Measurements from ENCODE around the gene OFD1. TPM values are rescaled to one million over a fixed set of nuclear protein-coding genes. Genes with fewer than 3 reads are reported as not detected.

The OFD1 gene
- total and polyA plus RNA-seq, 4 experiments from 2014 or later, result 22.0 to 135 (median 86.9) TPM

GRCh38 chrX:13764765-13765164 lies 30.2 kb downstream of the OFD1 start:
- CTCF ChIA-PET (ENCODE audit: partially characterized antibody), result no interaction called here
- Mint-ChIP-seq H3K4me1 (peaks cover 0 to 5% (median under 1%) of the 10 kb centered on the region in 4 donors), H3K36me3 (peaks cover 64 to 70% of the 10 kb centered on the region in 2 donors), H3K4me3 (no peak overlapping the region), H3K27ac (peak overlapping the region in 1 of 7 donors; percentile 53), H3K27me3 (no peaks in the 10 kb centered on the region), H3K9me3 (no peaks in the 10 kb centered on the region)
- Histone ChIP-seq H3K27ac (ENCODE audit: low read depth, low read length) (no peak overlapping the region), H3K9me3 (ENCODE audit: control insufficient read depth in 1 of 2, low read length in 2 of 2) (no peaks in the 10 kb centered on the region), H3K4me1 (ENCODE audit: insufficient read depth, low read length) (no peaks in the 10 kb centered on the region), H3K27me3 (ENCODE audit: insufficient read depth, low read length) (no peaks in the 10 kb centered on the region), H3K4me3 (ENCODE audit: low read length in 2 of 2) (no peak overlapping the region), H3K36me3 (ENCODE audit: insufficient read depth, low read length) (peaks cover 57% of the 10 kb centered on the region)
- no peak for DNase-seq
- POLR2A ChIA-PET (ENCODE audit: partially characterized antibody), result no interaction called here
- intact Hi-C loops (cut with micrococcal nuclease), result no loop called here

DNA sequence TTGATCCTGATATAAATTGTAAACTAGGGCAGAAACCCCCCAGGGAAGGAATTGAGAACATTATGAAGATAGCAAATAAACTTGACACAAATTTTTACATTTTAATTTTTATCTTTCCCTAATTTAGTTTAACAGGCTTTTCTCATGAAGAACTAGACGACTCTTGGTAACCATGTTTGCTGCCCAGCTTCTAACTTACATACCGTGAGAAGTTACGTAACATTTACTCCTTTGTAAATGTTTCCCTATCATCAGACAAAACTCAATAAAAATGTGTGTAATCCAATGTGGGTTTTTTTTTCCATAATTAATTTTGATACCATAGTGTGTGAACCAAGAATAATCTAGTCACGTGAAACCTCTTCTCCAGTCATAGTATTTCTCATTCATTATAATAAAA lies 34.4 kb downstream of the OFD1 start:
- no peak overlapping the region for H3K27ac Mint-ChIP-seq
- intact Hi-C loops (cut with micrococcal nuclease), result no loop called here
- Histone ChIP-seq H3K27me3 (ENCODE audit: insufficient read depth, low read length) (no peaks in the 10 kb centered on the region), H3K27ac (ENCODE audit: low read depth, low read length) (no peak overlapping the region), H3K4me3 (ENCODE audit: low read length in 2 of 2) (no peak overlapping the region), H3K4me1 (ENCODE audit: insufficient read depth, low read length) (peaks cover 4% of the 10 kb centered on the region), H3K36me3 (ENCODE audit: insufficient read depth, low read length) (peaks cover 36% of the 10 kb centered on the region), H3K9me3 (ENCODE audit: control insufficient read depth in 1 of 2, low read length in 2 of 2) (no peaks in the 10 kb centered on the region)
- ChIA-PET POLR2A (ENCODE audit: partially characterized antibody) (no interaction called here), CTCF (ENCODE audit: partially characterized antibody) (no interaction called here)
- no peaks in the 10 kb centered on the region for H3K27me3 Mint-ChIP-seq
- no peaks in the 10 kb centered on the region for H3K9me3 Mint-ChIP-seq
- peaks cover 0 to 4% (median 2%) of the 10 kb centered on the region in 4 donors for H3K4me1 Mint-ChIP-seq
- H3K36me3 Mint-ChIP-seq, result peaks cover 47 to 71% of the 10 kb centered on the region in 2 donors
- no peak overlapping the region for H3K4me3 Mint-ChIP-seq
- no peak for DNase-seq

DNA sequence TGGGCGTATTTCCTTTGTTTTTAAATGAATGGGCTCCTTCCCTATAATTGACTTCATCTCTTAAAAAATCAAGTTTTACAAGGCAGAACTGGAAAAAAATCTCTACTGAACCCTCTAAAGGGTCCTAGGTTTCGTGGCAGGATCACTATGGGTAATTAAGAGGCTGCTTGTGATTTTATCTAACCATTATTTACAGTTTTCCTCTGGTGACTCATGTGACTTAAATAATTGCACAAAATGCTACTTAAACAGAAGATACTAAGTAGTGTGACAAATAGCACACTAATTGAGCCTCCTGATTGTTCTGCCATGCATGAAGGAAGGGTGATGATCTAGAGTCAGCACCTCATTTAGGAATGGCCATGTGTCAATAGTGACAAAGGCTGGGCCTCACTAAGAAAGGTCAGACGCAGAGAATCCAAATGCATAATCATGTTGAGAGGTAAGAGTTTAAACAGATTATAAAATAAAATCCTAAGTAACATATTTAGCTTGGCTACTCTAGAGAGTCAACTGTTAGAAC lies 35.5 kb downstream of the OFD1 start:
- Mint-ChIP-seq H3K36me3 (peaks cover 54 to 76% of the 10 kb centered on the region in 2 donors), H3K27ac (peak overlapping the region in 2 of 7 donors; percentile 40 to 69), H3K4me1 (peaks cover 0 to 4% (median 2%) of the 10 kb centered on the region in 4 donors), H3K4me3 (no peak overlapping the region), H3K27me3 (no peaks in the 10 kb centered on the region), H3K9me3 (no peaks in the 10 kb centered on the region)
- peaks cover 27% of the 10 kb centered on the region for H3K36me3 ChIP-seq (ENCODE audit: insufficient read depth, low read length)
- H3K4me1 ChIP-seq (ENCODE audit: insufficient read depth, low read length), result peaks cover 4% of the 10 kb centered on the region
- H3K4me3 ChIP-seq (ENCODE audit: low read length in 2 of 2), result no peak overlapping the region
- no peaks in the 10 kb centered on the region for H3K9me3 ChIP-seq (ENCODE audit: control insufficient read depth in 1 of 2, low read length in 2 of 2)
- no peak for DNase-seq
- no peaks in the 10 kb centered on the region for H3K27me3 ChIP-seq (ENCODE audit: insufficient read depth, low read length)
- ChIA-PET CTCF (ENCODE audit: partially characterized antibody) (no interaction called here), POLR2A (ENCODE audit: partially characterized antibody) (interaction anchor here (0.6 kb wide), 1 partner anchor 36 kb away, joined by 3 read pairs; the partner anchor contains the start of genes OFD1 and TRAPPC2)
- intact Hi-C loops (cut with micrococcal nuclease), result no loop called here
- H3K27ac ChIP-seq (ENCODE audit: low read depth, low read length), result no peak overlapping the region

GRCh38 chrX:13774696-13775095 lies 40.1 kb downstream of the OFD1 start:
- intact Hi-C loops (cut with micrococcal nuclease), result no loop called here
- Histone ChIP-seq H3K4me3 (ENCODE audit: low read length in 2 of 2) (no peak overlapping the region), H3K9me3 (ENCODE audit: control insufficient read depth in 1 of 2, low read length in 2 of 2) (no peaks in the 10 kb centered on the region), H3K4me1 (ENCODE audit: insufficient read depth, low read length) (peaks cover 4% of the 10 kb centered on the region), H3K36me3 (ENCODE audit: insufficient read depth, low read length) (peaks cover 6% of the 10 kb centered on the region), H3K27ac (ENCODE audit: low read depth, low read length) (no peak overlapping the region), H3K27me3 (ENCODE audit: insufficient read depth, low read length) (no peaks in the 10 kb centered on the region)
- Mint-ChIP-seq H3K4me3 (no peak overlapping the region), H3K27ac (peak overlapping the region in 1 of 7 donors; percentile 4), H3K36me3 (peaks cover 14 to 50% of the 10 kb centered on the region in 2 donors), H3K4me1 (peaks cover 0 to 2% (median under 1%) of the 10 kb centered on the region in 4 donors), H3K9me3 (no peaks in the 10 kb centered on the region), H3K27me3 (no peaks in the 10 kb centered on the region)
- no peak for DNase-seq
- ChIA-PET CTCF (ENCODE audit: partially characterized antibody) (no interaction called here), POLR2A (ENCODE audit: partially characterized antibody) (no interaction called here)

DNA sequence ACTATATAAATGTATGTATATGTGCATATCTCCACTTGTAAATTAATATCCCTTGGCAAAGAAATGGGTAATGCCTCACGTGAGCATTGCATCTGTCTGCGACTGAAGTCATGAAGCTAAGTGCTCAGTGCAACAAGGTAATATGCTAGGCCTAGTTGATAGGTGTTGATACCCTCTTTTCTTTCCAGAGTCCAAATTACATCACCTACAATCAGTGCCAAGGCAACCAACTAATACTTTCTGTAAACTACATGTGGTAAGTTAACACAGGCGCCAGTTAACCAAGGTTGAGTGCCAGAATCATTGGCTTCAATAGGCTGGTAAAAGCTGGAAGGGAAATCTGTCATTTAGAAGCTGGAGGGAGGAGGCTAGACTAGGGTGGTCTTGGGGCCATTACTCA lies 41.3 kb downstream of the OFD1 start:
- no peaks in the 10 kb centered on the region for H3K27me3 Mint-ChIP-seq
- H3K4me1 Mint-ChIP-seq, result peaks cover 0 to 2% (median 0%) of the 10 kb centered on the region in 4 donors
- ChIA-PET CTCF (ENCODE audit: partially characterized antibody) (interaction anchor here (1.4 kb wide), 1 partner anchor 28 kb away, joined by 3 read pairs; no protein-coding TSS in a partner anchor), POLR2A (ENCODE audit: partially characterized antibody) (no interaction called here)
- H3K9me3 Mint-ChIP-seq, result no peaks in the 10 kb centered on the region
- no peaks in the 10 kb centered on the region for H3K4me1 ChIP-seq (ENCODE audit: insufficient read depth, low read length)
- H3K4me3 Mint-ChIP-seq, result no peak overlapping the region
- intact Hi-C loops (cut with micrococcal nuclease), result no loop called here
- H3K27ac Mint-ChIP-seq, result no peak overlapping the region
- no peak overlapping the region for H3K4me3 ChIP-seq (ENCODE audit: low read length in 2 of 2)
- peaks cover 7 to 39% of the 10 kb centered on the region in 2 donors for H3K36me3 Mint-ChIP-seq
- H3K27ac ChIP-seq (ENCODE audit: low read depth, low read length), result no peak overlapping the region
- H3K9me3 ChIP-seq (ENCODE audit: control insufficient read depth in 1 of 2, low read length in 2 of 2), result no peaks in the 10 kb centered on the region
- H3K36me3 ChIP-seq (ENCODE audit: insufficient read depth, low read length), result no peaks in the 10 kb centered on the region
- DNase-seq, result no peak
- H3K27me3 ChIP-seq (ENCODE audit: insufficient read depth, low read length), result no peaks in the 10 kb centered on the region

GRCh38 chrX:13776387-13776786 lies 41.8 kb downstream of the OFD1 start:
- CTCF ChIA-PET (ENCODE audit: partially characterized antibody), result interaction anchor here (1.4 kb wide), 1 partner anchor 29 kb away, joined by 3 read pairs; no protein-coding TSS in a partner anchor
- Histone ChIP-seq H3K27me3 (ENCODE audit: insufficient read depth, low read length) (no peaks in the 10 kb centered on the region), H3K4me1 (ENCODE audit: insufficient read depth, low read length) (no peaks in the 10 kb centered on the region), H3K9me3 (ENCODE audit: control insufficient read depth in 1 of 2, low read length in 2 of 2) (no peaks in the 10 kb centered on the region), H3K36me3 (ENCODE audit: insufficient read depth, low read length) (no peaks in the 10 kb centered on the region), H3K27ac (ENCODE audit: low read depth, low read length) (no peak overlapping the region), H3K4me3 (ENCODE audit: low read length in 2 of 2) (no peak overlapping the region)
- no peak for DNase-seq
- Mint-ChIP-seq H3K36me3 (peaks cover 7 to 38% of the 10 kb centered on the region in 2 donors), H3K4me3 (no peak overlapping the region), H3K27me3 (no peaks in the 10 kb centered on the region), H3K9me3 (no peaks in the 10 kb centered on the region), H3K27ac (peak overlapping the region in 2 of 7 donors; percentile 9 to 20), H3K4me1 (peaks cover 0 to 2% (median 0%) of the 10 kb centered on the region in 4 donors)
- intact Hi-C loops (cut with micrococcal nuclease), result no loop called here
- POLR2A ChIA-PET (ENCODE audit: partially characterized antibody), result no interaction called here

DNA sequence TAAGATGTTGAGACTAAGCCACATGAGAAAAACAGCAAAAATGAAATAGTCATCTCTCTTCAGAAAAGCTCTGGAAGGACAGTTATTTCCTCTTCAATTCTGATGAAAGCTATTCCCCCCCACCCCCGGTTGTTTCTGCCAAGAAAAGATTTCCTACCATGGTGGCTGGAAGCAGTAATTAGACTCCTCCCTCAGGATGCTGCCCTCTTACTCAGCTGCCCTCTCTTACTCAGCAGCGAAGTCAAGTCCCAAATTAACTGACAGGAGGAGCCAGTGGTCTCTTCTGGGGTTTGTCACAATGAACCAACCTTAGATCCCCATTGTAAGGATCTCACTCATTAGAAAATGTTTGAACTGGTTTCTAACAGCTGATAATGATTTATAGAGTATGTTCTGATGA lies 44.4 kb downstream of the OFD1 start:
- H3K27me3 Mint-ChIP-seq, result no peaks in the 10 kb centered on the region
- POLR2A ChIA-PET (ENCODE audit: partially characterized antibody), result no interaction called here
- no peak overlapping the region for H3K4me3 Mint-ChIP-seq
- Histone ChIP-seq H3K36me3 (ENCODE audit: insufficient read depth, low read length) (no peaks in the 10 kb centered on the region), H3K27ac (ENCODE audit: low read depth, low read length) (no peak overlapping the region), H3K4me1 (ENCODE audit: insufficient read depth, low read length) (no peaks in the 10 kb centered on the region), H3K27me3 (ENCODE audit: insufficient read depth, low read length) (no peaks in the 10 kb centered on the region), H3K9me3 (ENCODE audit: control insufficient read depth in 1 of 2, low read length in 2 of 2) (no peaks in the 10 kb centered on the region), H3K4me3 (ENCODE audit: low read length in 2 of 2) (no peak overlapping the region)
- intact Hi-C loops (cut with micrococcal nuclease), result no loop called here
- no peak for DNase-seq
- CTCF ChIA-PET (ENCODE audit: partially characterized antibody), result no interaction called here
- no peaks in the 10 kb centered on the region for H3K4me1 Mint-ChIP-seq
- peaks cover 7 to 24% of the 10 kb centered on the region in 2 donors for H3K36me3 Mint-ChIP-seq
- no peaks in the 10 kb centered on the region for H3K9me3 Mint-ChIP-seq
- H3K27ac Mint-ChIP-seq, result peak overlapping the region in 3 of 7 donors; percentile 9 to 78 (median 17)
